HEK293 (cell line): ENCODE results near the gene MSI2.

ENCODE experiments used
- CTCF ChIP-seq: fragments of 450-650 bp; formaldehyde crosslinking; IDR thresholded peaks from 2 replicates; pipeline ENCODE4 v1.5.1; 2016; ENCODE audit warnings: missing biosample characterization, missing genetic modification characterization
- HIC1 ChIP-seq: fragments of 450-650 bp; formaldehyde crosslinking; IDR thresholded peaks from 2 replicates; pipeline ENCODE4 v1.5.1; 2016; ENCODE audit warnings: missing biosample characterization, missing genetic modification characterization
- MEIS1 ChIP-seq: sonication (generic); formaldehyde crosslinking; IDR thresholded peaks from 2 replicates; pipeline ENCODE4 v1.8.1; 2022; ENCODE audit warnings: missing genetic modification reagents, mild to moderate bottlenecking, borderline replicate concordance
- PBX3 ChIP-seq: sonication (generic); formaldehyde crosslinking; IDR thresholded peaks from 2 replicates; pipeline ENCODE4 v1.8.1; 2022; ENCODE audit warnings: mild to moderate bottlenecking, moderate library complexity, missing genetic modification reagents
- TCF7L2 ChIP-seq: IDR thresholded peaks from 2 replicates; pipeline ENCODE4 v1.6.1; 2011; ENCODE audit warnings: low read depth, mild to moderate bottlenecking, inconsistent platforms, low read length, moderate library complexity, borderline replicate concordance
- TRIM28 ChIP-seq: IDR thresholded peaks from 2 replicates; pipeline ENCODE4 v1.6.1; 2011; ENCODE audit warnings: low read length, control low read depth, borderline replicate concordance
- YY1 ChIP-seq: fragments of 450-650 bp; formaldehyde crosslinking; IDR thresholded peaks from 2 replicates; pipeline ENCODE4 v1.5.1; 2018; ENCODE audit warnings: missing biosample characterization, missing genetic modification characterization
- ZNF121 ChIP-seq: fragments of 450-650 bp; formaldehyde crosslinking; IDR thresholded peaks from 2 replicates; pipeline ENCODE4 v1.5.1; 2016; ENCODE audit warnings: missing biosample characterization, missing genetic modification characterization
- ZNF768 ChIP-seq: fragments of 450-650 bp; formaldehyde crosslinking; IDR thresholded peaks from 2 replicates; pipeline ENCODE4 v1.5.1; 2018; ENCODE audit warnings: missing biosample characterization, mild to moderate bottlenecking, missing genetic modification characterization
- ZSCAN30 ChIP-seq: fragments of 450-650 bp; IDR thresholded peaks from 2 replicates; pipeline ENCODE4 v1.5.1; 2018; ENCODE audit warnings: missing biosample characterization, mild to moderate bottlenecking, missing genetic modification characterization, moderate library complexity
- TF ChIP-seq, protein P1 (sequence below): fragments of 450-650 bp; formaldehyde crosslinking; IDR thresholded peaks from 2 replicates; pipeline ENCODE4 v1.5.1; 2016; ENCODE audit warnings: missing biosample characterization, missing genetic modification characterization
- TF ChIP-seq, protein P2 (sequence below): fragments of 450-650 bp; formaldehyde crosslinking; IDR thresholded peaks from 2 replicates; pipeline ENCODE4 v1.5.1; 2016; ENCODE audit warnings: missing biosample characterization, missing genetic modification characterization
- TF ChIP-seq, protein P3 (sequence below): fragments of 450-650 bp; formaldehyde crosslinking; IDR thresholded peaks from 2 replicates; pipeline ENCODE4 v1.5.1; 2016; ENCODE audit warnings: missing biosample characterization, missing genetic modification characterization

- TF ChIP-seq CTCF (tag by site-specific recombination) (no peak), TCF7L2 (no peak), PBX3 (CRISPR knock-in tag) (no peak), YY1 (no peak), ZSCAN30 (tag by site-specific recombination) (no peak), MEIS1 (CRISPR knock-in tag) (no peak), ZNF121 (tag by site-specific recombination) (peak; percentile 82), ZNF768 (no peak), TRIM28 (no peak), HIC1 (no peak)
- TF ChIP-seq, protein P1, sequence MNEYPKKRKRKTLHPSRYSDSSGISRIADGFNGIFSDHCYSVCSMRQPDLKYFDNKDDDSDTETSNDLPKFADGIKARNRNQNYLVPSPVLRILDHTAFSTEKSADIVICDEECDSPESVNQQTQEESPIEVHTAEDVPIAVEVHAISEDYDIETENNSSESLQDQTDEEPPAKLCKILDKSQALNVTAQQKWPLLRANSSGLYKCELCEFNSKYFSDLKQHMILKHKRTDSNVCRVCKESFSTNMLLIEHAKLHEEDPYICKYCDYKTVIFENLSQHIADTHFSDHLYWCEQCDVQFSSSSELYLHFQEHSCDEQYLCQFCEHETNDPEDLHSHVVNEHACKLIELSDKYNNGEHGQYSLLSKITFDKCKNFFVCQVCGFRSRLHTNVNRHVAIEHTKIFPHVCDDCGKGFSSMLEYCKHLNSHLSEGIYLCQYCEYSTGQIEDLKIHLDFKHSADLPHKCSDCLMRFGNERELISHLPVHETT, result no peak
- TF ChIP-seq, protein P2, sequence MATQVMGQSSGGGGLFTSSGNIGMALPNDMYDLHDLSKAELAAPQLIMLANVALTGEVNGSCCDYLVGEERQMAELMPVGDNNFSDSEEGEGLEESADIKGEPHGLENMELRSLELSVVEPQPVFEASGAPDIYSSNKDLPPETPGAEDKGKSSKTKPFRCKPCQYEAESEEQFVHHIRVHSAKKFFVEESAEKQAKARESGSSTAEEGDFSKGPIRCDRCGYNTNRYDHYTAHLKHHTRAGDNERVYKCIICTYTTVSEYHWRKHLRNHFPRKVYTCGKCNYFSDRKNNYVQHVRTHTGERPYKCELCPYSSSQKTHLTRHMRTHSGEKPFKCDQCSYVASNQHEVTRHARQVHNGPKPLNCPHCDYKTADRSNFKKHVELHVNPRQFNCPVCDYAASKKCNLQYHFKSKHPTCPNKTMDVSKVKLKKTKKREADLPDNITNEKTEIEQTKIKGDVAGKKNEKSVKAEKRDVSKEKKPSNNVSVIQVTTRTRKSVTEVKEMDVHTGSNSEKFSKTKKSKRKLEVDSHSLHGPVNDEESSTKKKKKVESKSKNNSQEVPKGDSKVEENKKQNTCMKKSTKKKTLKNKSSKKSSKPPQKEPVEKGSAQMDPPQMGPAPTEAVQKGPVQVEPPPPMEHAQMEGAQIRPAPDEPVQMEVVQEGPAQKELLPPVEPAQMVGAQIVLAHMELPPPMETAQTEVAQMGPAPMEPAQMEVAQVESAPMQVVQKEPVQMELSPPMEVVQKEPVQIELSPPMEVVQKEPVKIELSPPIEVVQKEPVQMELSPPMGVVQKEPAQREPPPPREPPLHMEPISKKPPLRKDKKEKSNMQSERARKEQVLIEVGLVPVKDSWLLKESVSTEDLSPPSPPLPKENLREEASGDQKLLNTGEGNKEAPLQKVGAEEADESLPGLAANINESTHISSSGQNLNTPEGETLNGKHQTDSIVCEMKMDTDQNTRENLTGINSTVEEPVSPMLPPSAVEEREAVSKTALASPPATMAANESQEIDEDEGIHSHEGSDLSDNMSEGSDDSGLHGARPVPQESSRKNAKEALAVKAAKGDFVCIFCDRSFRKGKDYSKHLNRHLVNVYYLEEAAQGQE (tag by site-specific recombination), result no peak
- TF ChIP-seq, protein P3, sequence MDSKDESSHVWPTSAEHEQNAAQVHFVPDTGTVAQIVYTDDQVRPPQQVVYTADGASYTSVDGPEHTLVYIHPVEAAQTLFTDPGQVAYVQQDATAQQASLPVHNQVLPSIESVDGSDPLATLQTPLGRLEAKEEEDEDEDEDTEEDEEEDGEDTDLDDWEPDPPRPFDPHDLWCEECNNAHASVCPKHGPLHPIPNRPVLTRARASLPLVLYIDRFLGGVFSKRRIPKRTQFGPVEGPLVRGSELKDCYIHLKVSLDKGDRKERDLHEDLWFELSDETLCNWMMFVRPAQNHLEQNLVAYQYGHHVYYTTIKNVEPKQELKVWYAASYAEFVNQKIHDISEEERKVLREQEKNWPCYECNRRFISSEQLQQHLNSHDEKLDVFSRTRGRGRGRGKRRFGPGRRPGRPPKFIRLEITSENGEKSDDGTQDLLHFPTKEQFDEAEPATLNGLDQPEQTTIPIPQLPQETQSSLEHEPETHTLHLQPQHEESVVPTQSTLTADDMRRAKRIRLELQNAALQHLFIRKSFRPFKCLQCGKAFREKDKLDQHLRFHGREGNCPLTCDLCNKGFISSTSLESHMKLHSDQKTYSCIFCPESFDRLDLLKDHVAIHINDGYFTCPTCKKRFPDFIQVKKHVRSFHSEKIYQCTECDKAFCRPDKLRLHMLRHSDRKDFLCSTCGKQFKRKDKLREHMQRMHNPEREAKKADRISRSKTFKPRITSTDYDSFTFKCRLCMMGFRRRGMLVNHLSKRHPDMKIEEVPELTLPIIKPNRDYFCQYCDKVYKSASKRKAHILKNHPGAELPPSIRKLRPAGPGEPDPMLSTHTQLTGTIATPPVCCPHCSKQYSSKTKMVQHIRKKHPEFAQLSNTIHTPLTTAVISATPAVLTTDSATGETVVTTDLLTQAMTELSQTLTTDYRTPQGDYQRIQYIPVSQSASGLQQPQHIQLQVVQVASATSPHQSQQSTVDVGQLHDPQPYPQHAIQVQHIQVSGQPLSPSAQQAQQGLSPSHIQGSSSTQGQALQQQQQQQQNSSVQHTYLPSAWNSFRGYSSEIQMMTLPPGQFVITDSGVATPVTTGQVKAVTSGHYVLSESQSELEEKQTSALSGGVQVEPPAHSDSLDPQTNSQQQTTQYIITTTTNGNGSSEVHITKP (tag by site-specific recombination), result no peak
These were observed 21.7 kb downstream of the MSI2 start for GRCh38 chr17:57277923-57278604.
